HG03457 (cell line): Measurements from ENCODE around the gene ARHGAP24.

Source experiments
- ATAC-seq: cut with Tn5 transposase; IDR thresholded peaks from one replicate; pipeline ENCODE4 v1.9.1; 2021; ENCODE audit warnings: moderate number of reproducible peaks; ENCODE audit not compliant: unreplicated experiment

ARHGAP24 gene

GRCh38 chr4:85732124-85732523 is 257.2 kb downstream of the ARHGAP24 start:
- ATAC-seq, result no peak

GRCh38 chr4:85733798-85734197 is 258.8 kb downstream of the ARHGAP24 start:
- no peak for ATAC-seq

- no peak for ATAC-seq
Measured at GRCh38 chr4:85734424-85734831, 259.5 kb downstream of the ARHGAP24 start.

GRCh38 chr4:85736571-85736970 is 261.6 kb downstream of the ARHGAP24 start:
- ATAC-seq, result no peak

GRCh38 chr4:85737254-85737653 is 262.3 kb downstream of the ARHGAP24 start:
- ATAC-seq, result no peak

- no peak for ATAC-seq
Measured at GRCh38 chr4:85738721-85739120, 263.8 kb downstream of the ARHGAP24 start.

- ATAC-seq, result no peak
Measured at GRCh38 chr4:85740431-85740861, 265.5 kb downstream of the ARHGAP24 start.

GRCh38 chr4:85741381-85741780 is 266.4 kb downstream of the ARHGAP24 start:
- ATAC-seq, result no peak

GRCh38 chr4:85741921-85742591 is 267.1 kb downstream of the ARHGAP24 start:
- ATAC-seq, result no peak

- ATAC-seq, result no peak
Measured at GRCh38 chr4:85744950-85745349, 270.0 kb downstream of the ARHGAP24 start.

- no peak for ATAC-seq
Measured at GRCh38 chr4:85745939-85746338, 271.0 kb downstream of the ARHGAP24 start.

GRCh38 chr4:85747882-85748491 is 273.0 kb downstream of the ARHGAP24 start:
- ATAC-seq, result peak; percentile 66

- no peak for ATAC-seq
Measured at GRCh38 chr4:85748654-85749053, 273.7 kb downstream of the ARHGAP24 start.

GRCh38 chr4:85751866-85752265 is 276.9 kb downstream of the ARHGAP24 start:
- ATAC-seq, result no peak

- no peak for ATAC-seq
Measured at GRCh38 chr4:85755285-85755684, 280.3 kb downstream of the ARHGAP24 start.

GRCh38 chr4:85756938-85757337 is 282.0 kb downstream of the ARHGAP24 start:
- no peak for ATAC-seq

- ATAC-seq, result no peak
Measured at GRCh38 chr4:85759388-85759787, 284.4 kb downstream of the ARHGAP24 start.

- ATAC-seq, result no peak
Measured at GRCh38 chr4:85760511-85760910, 285.6 kb downstream of the ARHGAP24 start.

- ATAC-seq, result no peak
Measured at GRCh38 chr4:85761803-85762528, 287.0 kb downstream of the ARHGAP24 start.

GRCh38 chr4:85762529-85762871 is 287.6 kb downstream of the ARHGAP24 start:
- ATAC-seq, result no peak

GRCh38 chr4:85763202-85763601 is 288.3 kb downstream of the ARHGAP24 start:
- no peak for ATAC-seq

- no peak for ATAC-seq
Measured at GRCh38 chr4:85767649-85768048, 292.7 kb downstream of the ARHGAP24 start.
